Stimulated activated CD4-positive, alpha-beta T cell treated with anti-CD3 and anti-CD28 coated beads, Interleukin-1b, Interleukin-23, amount 100 ng/mL, for 1 hour (primary cell): ENCODE data around the gene KCTD17.

Experiments used
- DNase-seq, 2 donors: peaks; one replicate each; pipeline ENCODE4 v3.0.0-alpha.2; 2020; ENCODE audit warnings: low read depth in 2 of 2

The KCTD17 gene, protein sequence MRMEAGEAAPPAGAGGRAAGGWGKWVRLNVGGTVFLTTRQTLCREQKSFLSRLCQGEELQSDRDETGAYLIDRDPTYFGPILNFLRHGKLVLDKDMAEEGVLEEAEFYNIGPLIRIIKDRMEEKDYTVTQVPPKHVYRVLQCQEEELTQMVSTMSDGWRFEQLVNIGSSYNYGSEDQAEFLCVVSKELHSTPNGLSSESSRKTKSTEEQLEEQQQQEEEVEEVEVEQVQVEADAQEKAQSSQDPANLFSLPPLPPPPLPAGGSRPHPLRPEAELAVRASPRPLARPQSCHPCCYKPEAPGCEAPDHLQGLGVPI

GRCh38 chr22:37051391-37052385, at the start of gene KCTD17:
KCTD17 (plus strand) TSS chr22:37051742; CDS start chr22:37051761, 19 bp downstream.
- DNase-seq, result peak; percentile 36 to 56

- no peak for DNase-seq
These were observed 49.7 kb upstream of the KCTD17 start for GRCh38 chr22:37001826-37002225.

GRCh38 chr22:37002633-37003032, 48.9 kb upstream of the KCTD17 start:
- DNase-seq, result no peak

- no peak for DNase-seq
These were observed 43.9 kb upstream of the KCTD17 start for GRCh38 chr22:37007651-37008050.

DNA sequence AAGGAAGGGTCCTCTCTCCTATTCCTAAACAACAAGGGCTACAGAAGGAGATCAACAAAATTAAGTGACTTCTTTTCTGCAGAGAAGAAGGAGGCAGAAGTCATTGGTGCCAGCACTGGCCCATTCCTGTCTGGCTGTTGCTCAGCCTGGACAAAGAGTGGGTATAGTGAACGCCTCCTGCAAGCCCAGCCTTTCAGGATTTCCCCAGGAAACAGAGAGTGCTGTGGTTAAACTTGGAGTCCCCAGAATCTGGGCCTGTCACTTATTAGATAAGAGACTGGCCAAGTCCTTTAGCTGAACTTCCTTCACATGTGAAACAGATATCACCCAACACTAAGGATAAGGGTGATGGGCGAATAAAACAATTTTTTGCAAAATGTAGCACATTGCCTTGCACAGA, 43.2 kb upstream of the KCTD17 start:
- no peak for DNase-seq

DNA sequence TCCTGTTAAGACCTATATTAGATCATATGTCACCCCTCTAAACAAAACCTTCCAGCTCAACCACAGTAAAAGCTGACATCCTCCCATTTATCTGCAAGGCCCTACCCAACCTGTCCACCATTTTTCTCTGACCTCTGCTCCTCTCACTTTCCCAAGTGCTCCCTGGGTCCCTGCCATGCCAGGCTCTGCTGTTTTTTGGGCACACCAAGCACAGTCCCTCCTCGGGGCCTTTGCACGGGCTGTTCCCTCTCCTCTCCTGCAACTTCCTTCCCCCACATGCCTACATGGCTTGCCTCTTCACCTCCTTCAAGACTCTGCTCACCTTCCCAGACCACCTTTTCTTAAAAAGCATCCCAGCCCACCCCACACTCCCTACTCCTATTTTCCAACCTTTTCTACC, 42.1 kb upstream of the KCTD17 start:
- DNase-seq, result no peak

DNA sequence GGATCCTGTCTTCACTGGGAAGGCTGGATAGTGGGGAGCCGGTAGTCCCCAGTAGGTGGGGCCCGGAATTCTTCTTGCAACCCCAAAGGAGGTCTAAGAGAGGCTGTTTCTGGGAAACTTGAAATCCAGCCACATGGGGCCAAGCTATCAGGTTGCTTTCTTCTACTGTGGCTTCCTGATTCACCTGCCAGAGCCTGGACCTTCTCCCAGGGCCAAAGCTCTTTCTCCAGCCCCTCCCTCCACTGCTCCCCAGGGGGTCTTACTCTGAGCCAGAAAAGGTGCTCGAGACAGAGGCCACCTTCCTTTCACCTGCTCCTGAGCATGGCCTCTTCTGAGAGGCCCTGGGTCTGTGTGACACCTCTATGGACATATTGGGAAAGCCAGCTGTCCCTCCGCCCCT, 41.4 kb upstream of the KCTD17 start:
- no peak for DNase-seq

GRCh38 chr22:37010976-37011375, 40.6 kb upstream of the KCTD17 start:
- no peak for DNase-seq

GRCh38 chr22:37011472-37011871, 40.1 kb upstream of the KCTD17 start:
- DNase-seq, result no peak

GRCh38 chr22:37012262-37012904, 39.2 kb upstream of the KCTD17 start:
- DNase-seq, result no peak

DNA sequence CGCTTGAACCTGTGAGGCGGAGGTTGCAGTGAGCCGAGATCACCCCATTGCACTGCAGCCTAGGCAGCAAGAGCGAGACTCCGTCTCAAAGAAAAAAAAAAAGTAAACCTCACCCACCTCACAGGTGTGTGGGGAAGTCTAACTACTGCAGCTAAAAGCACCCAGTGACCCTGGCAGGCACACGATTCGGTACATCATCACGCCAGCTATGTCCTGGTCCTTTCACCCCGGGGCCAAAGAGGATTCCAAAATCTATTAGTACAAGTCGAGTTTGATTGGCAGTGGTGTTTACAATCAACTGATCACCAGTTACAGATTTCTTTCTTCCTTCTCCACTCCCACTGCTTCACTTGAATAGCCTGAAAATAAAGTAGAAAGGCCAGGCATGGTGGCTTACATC, 38.6 kb upstream of the KCTD17 start:
- no peak for DNase-seq

DNA sequence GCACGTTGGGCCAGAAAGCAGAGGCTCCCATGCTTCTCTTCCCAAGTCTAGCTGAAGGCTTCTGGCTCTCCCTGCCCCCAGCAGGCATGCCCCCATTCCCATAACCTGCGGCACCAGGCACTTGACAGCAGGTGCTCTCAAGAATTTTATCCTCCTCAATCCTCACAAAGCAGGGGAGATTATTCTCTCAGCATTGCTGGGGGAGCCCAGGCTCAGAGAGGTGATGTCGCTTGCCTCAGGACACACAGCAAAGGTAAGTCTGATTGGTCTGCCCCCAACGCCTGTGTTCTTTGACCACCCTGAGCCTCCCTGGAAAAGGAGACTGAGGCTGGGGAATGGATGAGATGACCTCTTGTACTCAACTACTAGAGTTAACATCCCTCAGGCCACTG, 37.1 kb upstream of the KCTD17 start:
- DNase-seq, result no peak

DNA sequence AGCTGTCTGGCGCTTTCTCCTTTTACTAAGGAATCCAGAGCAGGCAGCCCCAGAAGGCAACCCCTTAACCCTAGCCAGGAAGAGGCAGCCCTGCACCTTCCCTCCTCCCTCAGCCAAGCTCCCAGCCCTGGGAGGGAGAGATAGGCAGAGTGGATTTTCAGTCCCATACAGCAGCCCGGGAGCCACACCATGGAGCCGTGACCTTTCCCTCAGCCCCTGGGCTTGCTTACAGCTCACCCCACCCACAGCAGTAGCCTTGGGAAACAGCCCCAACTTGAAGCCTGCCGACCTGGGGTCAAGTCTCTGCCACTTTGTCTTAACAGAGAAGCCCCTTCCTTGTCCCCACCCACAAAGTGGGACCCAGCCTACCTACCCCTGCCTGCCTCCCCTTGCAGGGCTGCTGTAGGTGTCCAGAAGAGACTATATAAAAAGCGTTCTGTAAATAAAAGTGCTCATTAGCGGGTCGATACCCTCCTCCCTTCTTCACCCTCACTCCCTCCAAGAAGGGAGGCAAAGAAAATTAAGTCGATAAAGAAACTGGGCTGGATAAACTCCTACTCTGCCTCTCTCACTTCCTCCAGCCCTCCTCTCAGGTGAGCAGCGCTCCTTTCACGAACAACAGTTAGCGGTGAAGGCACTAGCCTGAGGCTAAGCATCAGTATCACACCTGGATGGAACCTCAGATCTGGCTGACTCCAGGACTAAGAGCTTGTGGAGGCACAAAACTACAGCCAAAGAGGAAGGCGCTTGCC, 36.5 kb upstream of the KCTD17 start:
- no peak for DNase-seq

DNA sequence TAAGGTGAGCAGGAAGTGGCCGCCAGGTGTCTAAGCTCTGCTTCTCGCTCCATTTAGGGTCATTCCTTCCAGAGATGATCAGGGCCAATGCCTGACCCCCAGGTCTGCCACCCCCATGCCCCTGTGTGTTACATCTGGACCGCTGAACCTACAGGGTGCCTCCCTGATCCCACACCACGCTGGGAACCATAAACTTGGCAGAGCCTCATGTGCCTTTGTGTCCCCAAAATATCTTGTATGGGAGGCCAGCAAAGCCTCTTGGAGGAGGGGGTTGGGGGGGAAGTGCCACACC, 36.0 kb upstream of the KCTD17 start:
- no peak for DNase-seq

GRCh38 chr22:37016134-37016910, 35.2 kb upstream of the KCTD17 start:
- DNase-seq, result no peak

DNA sequence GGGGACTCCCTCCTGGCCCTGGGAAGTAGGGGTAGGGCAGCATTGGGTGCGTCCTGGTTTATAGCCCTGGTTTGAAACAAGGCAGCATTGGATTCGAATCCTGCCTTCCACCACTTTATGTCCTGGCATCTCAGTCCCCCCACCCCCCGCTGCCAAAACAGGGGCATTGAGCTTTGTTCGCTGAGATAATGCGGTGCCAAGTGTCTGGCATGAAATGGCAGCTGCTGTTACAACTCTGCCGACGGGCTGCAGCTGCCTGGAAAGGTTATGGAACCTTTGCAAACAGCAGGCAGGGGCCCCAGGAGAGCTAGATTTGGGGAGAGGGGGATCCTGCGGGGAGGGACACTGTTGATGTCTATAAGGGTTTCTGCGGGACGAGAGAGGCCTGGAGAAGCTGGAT, 34.2 kb upstream of the KCTD17 start:
- DNase-seq, result no peak

- no peak for DNase-seq
These were observed 33.3 kb upstream of the KCTD17 start for GRCh38 chr22:37018086-37018814.

- no peak for DNase-seq
These were observed 32.7 kb upstream of the KCTD17 start for GRCh38 chr22:37018815-37019308.

DNA sequence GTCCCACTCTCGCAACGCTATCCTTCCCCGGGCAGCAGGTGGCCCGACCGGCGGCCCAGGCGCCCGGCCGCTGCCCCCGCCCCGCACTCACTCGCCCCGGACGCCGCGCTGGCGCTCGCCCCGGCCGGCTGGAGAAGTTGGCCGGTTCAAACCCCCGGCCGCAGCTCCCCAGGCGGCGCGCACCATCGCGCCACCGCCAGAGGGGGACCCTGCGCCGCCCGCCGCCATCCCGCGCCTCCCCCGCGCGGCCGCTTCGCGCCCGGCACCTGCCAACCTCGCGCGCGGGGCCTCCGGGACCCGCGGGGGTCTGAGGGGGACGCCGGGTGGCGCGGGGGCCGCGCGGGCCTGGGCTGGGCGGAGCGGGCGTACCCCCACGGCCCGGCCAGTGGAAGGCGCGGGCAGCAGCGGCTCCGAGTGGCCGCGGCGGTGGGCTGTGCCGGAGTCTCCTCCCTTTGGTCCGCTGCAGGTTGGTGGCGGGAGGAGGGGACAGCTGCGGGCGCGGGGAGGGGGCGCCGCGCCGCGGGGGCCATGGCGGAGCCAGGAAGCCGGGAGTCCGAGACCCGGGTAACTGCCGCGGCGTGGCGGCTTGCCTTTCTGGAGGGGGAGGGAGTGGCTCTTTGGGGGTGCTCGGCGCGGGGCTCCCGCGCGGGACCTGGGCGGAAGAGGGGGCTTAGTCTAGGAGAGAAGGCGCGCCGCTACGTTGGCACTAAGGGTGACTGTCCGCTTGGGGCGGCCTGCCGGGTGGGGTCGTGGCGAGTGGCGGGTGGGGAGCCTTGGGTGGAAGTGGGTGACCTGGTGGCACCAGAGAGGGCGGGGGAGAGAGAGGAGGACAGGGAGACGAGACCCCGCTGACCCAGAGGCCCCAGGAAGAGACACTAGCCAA, 32.0 kb upstream of the KCTD17 start, which contains the start of the genes MPST and TST:
TSS of gene MPST (plus strand) at position 434 of the 883 bp plus-strand sequence. CDS start at position 529, 95 bp downstream.
TSS of gene TST (minus strand) at position 139 of the 883 bp plus-strand sequence. CDS start 715 bp downstream, outside the sequence.
- DNase-seq, result no peak
